HepG2 (cell line): ENCODE data around the gene ENTPD5. TPM values are rescaled to one million over a fixed set of nuclear protein-coding genes. Genes with fewer than 3 reads are reported as not detected.
A peak's percentile ranks its signal among the peaks of the same experiment; 100 is the strongest.

Experiments used
- BHLHE40 ChIP-seq: IDR thresholded peaks from 2 replicates; pipeline ENCODE4 v1.6.1; 2011; ENCODE audit warnings: low read length, improper control_type of control experiment
- CHCHD3 ChIP-seq: sonication (generic); formaldehyde crosslinking; IDR thresholded peaks from 2 replicates; pipeline ENCODE4 v1.8.0; 2022; ENCODE audit warnings: mild to moderate bottlenecking, missing genetic modification reagents, moderate library complexity
- GFI1 ChIP-seq: sonication (generic); formaldehyde crosslinking; IDR thresholded peaks from 2 replicates; pipeline ENCODE4 v1.5.0; 2020; ENCODE audit warnings: missing genetic modification reagents, mild to moderate bottlenecking, borderline replicate concordance
- HNRNPH1 ChIP-seq: fragments of 200-400 bp; formaldehyde crosslinking; optimal IDR thresholded peaks from 2 replicates; pipeline ENCODE3; 2017; ENCODE audit warnings: mild to moderate bottlenecking, low read depth, low read length
- ISL2 ChIP-seq: sonication (generic); formaldehyde crosslinking; IDR thresholded peaks from 2 replicates; pipeline ENCODE4 v1.5.0; 2020; ENCODE audit warnings: missing genetic modification reagents
- ISX ChIP-seq: sonication (generic); formaldehyde crosslinking; conservative IDR thresholded peaks from 2 replicates; pipeline ENCODE4 v1.5.0; 2020; ENCODE audit warnings: missing genetic modification reagents
- KMT2B ChIP-seq: IDR thresholded peaks from 2 replicates; pipeline ENCODE4 v1.6.1; 2016; ENCODE audit warnings: missing genetic modification reagents, missing compliant biosample characterization
- MAZ ChIP-seq, 2 experiments: sonication (generic) in 1 of 2; formaldehyde crosslinking in 1 of 2; IDR thresholded peaks; 2 replicates each; pipeline versions ENCODE4 v1.5.0 to v1.6.1; 2012 to 2020; ENCODE audit warnings: low read depth in 2 of 2, mild to moderate bottlenecking in 2 of 2, borderline replicate concordance in 1 of 2, improper control_type of control experiment in 1 of 2, low read length in 1 of 2, missing genetic modification reagents in 1 of 2, moderate library complexity in 1 of 2
- NFRKB ChIP-seq: fragments of 450-650 bp; IDR thresholded peaks from 2 replicates; pipeline ENCODE4 v1.6.1; 2017
- RFXAP ChIP-seq: sonication (generic); formaldehyde crosslinking; IDR thresholded peaks from 2 replicates; pipeline ENCODE4 v1.4.0; 2020; ENCODE audit warnings: missing genetic modification reagents, borderline replicate concordance
- SALL2 ChIP-seq: sonication (generic); formaldehyde crosslinking; IDR thresholded peaks from 2 replicates; pipeline ENCODE4 v1.8.1; 2023; ENCODE audit warnings: mild to moderate bottlenecking, missing genetic modification reagents, inconsistent platforms
- SIX1 ChIP-seq: sonication (generic); formaldehyde crosslinking; IDR thresholded peaks from 2 replicates; pipeline ENCODE4 v1.4.0; 2020; ENCODE audit warnings: missing genetic modification reagents, borderline replicate concordance
- SMAD1 ChIP-seq: sonication (generic); formaldehyde crosslinking; IDR thresholded peaks from 2 replicates; pipeline ENCODE4 v1.4.0; 2020; ENCODE audit warnings: missing genetic modification reagents, low read depth, mild to moderate bottlenecking, borderline replicate concordance
- SMYD3 ChIP-seq: sonication (generic); formaldehyde crosslinking; IDR thresholded peaks from 2 replicates; pipeline ENCODE4 v1.8.1; 2023; ENCODE audit warnings: mild to moderate bottlenecking, missing genetic modification reagents
- THAP11 ChIP-seq: IDR thresholded peaks from 2 replicates; pipeline ENCODE4 v1.6.1; 2016; ENCODE audit warnings: missing biosample characterization, missing genetic modification reagents
- TMF1 ChIP-seq: sonication (generic); formaldehyde crosslinking; IDR thresholded peaks from 2 replicates; pipeline ENCODE4 v1.8.1; 2022; ENCODE audit warnings: low read depth, missing genetic modification reagents
- ZBTB2 ChIP-seq: sonication (generic); formaldehyde crosslinking; IDR thresholded peaks from 2 replicates; pipeline ENCODE4 v1.8.0; 2022; ENCODE audit warnings: low read depth, missing genetic modification reagents
- ZBTB20 ChIP-seq: sonication (generic); formaldehyde crosslinking; IDR thresholded peaks from 2 replicates; pipeline ENCODE4 v1.8.1; 2023; ENCODE audit warnings: missing genetic modification reagents, low read depth, mild to moderate bottlenecking, borderline replicate concordance
- ZBTB44 ChIP-seq: sonication (generic); formaldehyde crosslinking; IDR thresholded peaks from 2 replicates; pipeline ENCODE4 v1.4.0; 2020; ENCODE audit warnings: missing genetic modification reagents
- ZNF674 ChIP-seq: sonication (generic); formaldehyde crosslinking; IDR thresholded peaks from 2 replicates; pipeline ENCODE4 v1.5.0; 2020; ENCODE audit warnings: low read depth, mild to moderate bottlenecking, missing genetic modification reagents
- ZNF709 ChIP-seq: sonication (generic); formaldehyde crosslinking; IDR thresholded peaks from 2 replicates; pipeline ENCODE4 v1.5.0; 2020; ENCODE audit warnings: mild to moderate bottlenecking, missing genetic modification reagents
- ZNF883 ChIP-seq: sonication (generic); formaldehyde crosslinking; IDR thresholded peaks from 2 replicates; pipeline ENCODE4 v1.5.1; 2020; ENCODE audit warnings: mild to moderate bottlenecking, missing genetic modification reagents; ENCODE audit errors: not compliant biosample characterization
- polyA plus RNA-seq, 8 experiments: library from polyadenylated mRNA; depleted of rRNA in 3 of 8; stranded (reverse) in 7 of 8; unstranded in 1 of 8; fragments of >200 nt; fragmentation: Illumina TruSeq in 4 of 8; extraction: Trizol in 4 of 8; gene quantifications; 2 replicates each; pipeline versions ENCODE4 v1.2.1 to v1.2.3, GENCODE V29; 2011 to 2016; ENCODE audit warnings: low read depth in 4 of 8, missing spikeins in 1 of 8, mixed read lengths in 1 of 8; ENCODE audit not compliant: insufficient read depth in 1 of 8
- total RNA-seq, 5 experiments: library from RNA; depleted of rRNA; stranded (reverse); fragments of >200 nt; fragmentation: Illumina TruSeq; extraction: Trizol; gene quantifications; 2 replicates each; pipeline ENCODE4 v1.2.3, GENCODE V29; 2016; ENCODE audit warnings: low read depth in 1 of 5
- TF ChIP-seq, protein P1 (sequence below): sonication (generic); formaldehyde crosslinking; IDR thresholded peaks from 2 replicates; pipeline ENCODE4 v1.5.0; 2020; ENCODE audit warnings: mild to moderate bottlenecking, missing genetic modification reagents

The ENTPD5 gene
- total and polyA plus RNA-seq, 2 of the 13 experiments (the other 11 are each of a cell fraction or from before 2014, with no cell fraction given) = 33.8 to 43.3 TPM

GRCh38 chr14:74018586-74019407 is at the start of gene ENTPD5, which contains the start of gene BBOF1 (continued):
- no peak for TF ChIP-seq RFXAP (CRISPR knock-in tag)
- peak; percentile 71 for TF ChIP-seq MAZ (IDR thresholded peaks at IDR 0.05; ENCODE audit: borderline replicate concordance, low read depth, low read length)
- TF ChIP-seq MAZ (CRISPR knock-in tag; IDR thresholded peaks at IDR 0.05; ENCODE audit: low read depth) = peak; percentile 78
- no peak for TF ChIP-seq SIX1
- TF ChIP-seq ZNF883 (CRISPR knock-in tag) = peak; percentile 46
- TF ChIP-seq ISL2 = peak; percentile 46
- TF ChIP-seq, protein P1, sequence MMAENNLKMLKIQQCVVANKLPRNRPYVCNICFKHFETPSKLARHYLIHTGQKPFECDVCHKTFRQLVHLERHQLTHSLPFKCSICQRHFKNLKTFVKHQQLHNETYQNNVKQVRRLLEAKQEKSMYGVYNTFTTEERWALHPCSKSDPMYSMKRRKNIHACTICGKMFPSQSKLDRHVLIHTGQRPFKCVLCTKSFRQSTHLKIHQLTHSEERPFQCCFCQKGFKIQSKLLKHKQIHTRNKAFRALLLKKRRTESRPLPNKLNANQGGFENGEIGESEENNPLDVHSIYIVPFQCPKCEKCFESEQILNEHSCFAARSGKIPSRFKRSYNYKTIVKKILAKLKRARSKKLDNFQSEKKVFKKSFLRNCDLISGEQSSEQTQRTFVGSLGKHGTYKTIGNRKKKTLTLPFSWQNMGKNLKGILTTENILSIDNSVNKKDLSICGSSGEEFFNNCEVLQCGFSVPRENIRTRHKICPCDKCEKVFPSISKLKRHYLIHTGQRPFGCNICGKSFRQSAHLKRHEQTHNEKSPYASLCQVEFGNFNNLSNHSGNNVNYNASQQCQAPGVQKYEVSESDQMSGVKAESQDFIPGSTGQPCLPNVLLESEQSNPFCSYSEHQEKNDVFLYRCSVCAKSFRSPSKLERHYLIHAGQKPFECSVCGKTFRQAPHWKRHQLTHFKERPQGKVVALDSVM (CRISPR knock-in tag) = peak; percentile 60
- TF ChIP-seq TMF1 (CRISPR knock-in tag) = peak; percentile 84
- TF ChIP-seq SMAD1 = peak; percentile 76; the same call in 1 of the 2 replicates
- TF ChIP-seq KMT2B (CRISPR knock-in tag) = no peak; the same call in 1 of the 2 replicates
- no peak for TF ChIP-seq SALL2
- TF ChIP-seq ZBTB44 (CRISPR knock-in tag) = no peak
- TF ChIP-seq CHCHD3 = no peak
- TF ChIP-seq THAP11 (CRISPR knock-in tag) = no peak
- no peak for TF ChIP-seq NFRKB
- 0 out of 2 replicates have a peak, but pooled peaks have one; percentile 16 for TF ChIP-seq BHLHE40
- no peak for TF ChIP-seq ISX
- TF ChIP-seq SMYD3 (CRISPR knock-in tag) = no peak
- TF ChIP-seq GFI1 (CRISPR knock-in tag) = peak; percentile 39; the same call in 1 of the 2 replicates
- TF ChIP-seq ZNF709 = no peak
- no peak for TF ChIP-seq ZNF674 (CRISPR knock-in tag)
- no peak for TF ChIP-seq ZBTB20 (CRISPR knock-in tag)
- no peak for TF ChIP-seq HNRNPH1
- peak; percentile 55; the same call in 1 of the 2 replicates for TF ChIP-seq ZBTB2 (CRISPR knock-in tag)
